Right forelimb (tissue), 1 donor: ENCODE data around the gene CMTR1.
"Not testable (repeated sequence)": the region's sequence is repeated elsewhere in the genome, so short reads cannot be mapped to it uniquely, and the experiment has no call there.

Source experiments
- DNase-seq: peaks from one replicate; pipeline ENCODE4 v3.0.0-alpha.2; 2018

CMTR1 gene

GRCh38 chr6:37438930-37439329, 5.9 kb downstream of the CMTR1 start:
- no peak for DNase-seq

- DNase-seq: no peak
Measured at GRCh38 chr6:37441651-37442050, 8.6 kb downstream of the CMTR1 start.

GRCh38 chr6:37442416-37443215, 9.6 kb downstream of the CMTR1 start:
- DNase-seq: no peak

GRCh38 chr6:37443216-37443542, 10.2 kb downstream of the CMTR1 start:
- not testable (repeated sequence) for DNase-seq

- DNase-seq: no peak
Measured at GRCh38 chr6:37449984-37450383, 17.0 kb downstream of the CMTR1 start.

- DNase-seq: no peak
Measured at GRCh38 chr6:37451441-37452193, 18.6 kb downstream of the CMTR1 start.

GRCh38 chr6:37452522-37452921, 19.5 kb downstream of the CMTR1 start:
- DNase-seq: no peak

GRCh38 chr6:37454420-37455140, 21.6 kb downstream of the CMTR1 start:
- no peak for DNase-seq

- DNase-seq: no peak
Measured at GRCh38 chr6:37456126-37456525, 23.1 kb downstream of the CMTR1 start.

- DNase-seq: no peak
Measured at GRCh38 chr6:37456816-37457560, 24.0 kb downstream of the CMTR1 start.

GRCh38 chr6:37459981-37460800, 27.2 kb downstream of the CMTR1 start:
- DNase-seq: no peak

- DNase-seq: no peak
Measured at GRCh38 chr6:37460805-37461204, 27.8 kb downstream of the CMTR1 start.

- no peak for DNase-seq
Measured at GRCh38 chr6:37463110-37463509, 30.1 kb downstream of the CMTR1 start.

GRCh38 chr6:37467718-37468117, 34.7 kb downstream of the CMTR1 start:
- no peak for DNase-seq

- no peak for DNase-seq
Measured at GRCh38 chr6:37473364-37474095, 40.5 kb downstream of the CMTR1 start.

GRCh38 chr6:37474316-37474715, 41.3 kb downstream of the CMTR1 start:
- DNase-seq: no peak

- no peak for DNase-seq
Measured at GRCh38 chr6:37477191-37477590, 44.2 kb downstream of the CMTR1 start.

- no peak for DNase-seq
Measured at GRCh38 chr6:37477656-37478435, 44.8 kb downstream of the CMTR1 start.

- DNase-seq: no peak
Measured at GRCh38 chr6:37478827-37479226, 45.8 kb downstream of the CMTR1 start.

GRCh38 chr6:37479266-37479854, 46.3 kb downstream of the CMTR1 start:
- DNase-seq: no peak
